Measurements from ENCODE around the gene UNC5B. TPM values are rescaled to one million over a fixed set of nuclear protein-coding genes. Genes with fewer than 3 reads are reported as not detected.

UNC5B gene
- total and polyA plus RNA-seq, 2 donors (not counting 1 experiment from before 2014, with no cell fraction given): 2.5 to 60.8 TPM

DNA sequence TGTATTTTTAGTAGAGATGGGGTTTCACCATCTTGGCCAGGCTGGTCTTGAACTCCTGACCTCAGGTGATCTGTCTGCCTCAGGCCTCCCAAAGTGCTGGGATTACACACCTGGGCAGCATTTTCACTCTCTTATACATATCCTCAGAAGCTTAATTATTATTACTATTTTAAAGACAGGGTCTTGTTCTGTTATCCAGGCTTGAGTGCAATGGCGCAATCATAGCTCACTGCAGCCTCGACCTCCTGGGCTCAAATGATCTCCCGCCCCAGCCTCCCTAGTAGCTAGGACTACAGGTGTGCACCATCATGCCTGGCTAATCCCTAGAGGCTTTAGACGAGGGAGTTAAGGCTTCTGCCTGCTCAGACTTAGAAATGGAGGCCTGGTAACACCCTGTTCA, 26.3 kb downstream of the UNC5B start:
- H3K9ac ChIP-seq (ENCODE audit: insufficient read depth, low read length): no peak overlapping the region
- H3K27ac ChIP-seq (ENCODE audit: insufficient read depth, low read length): no peak overlapping the region
- no peaks in the 10 kb centered on the region for H3K79me2 ChIP-seq (ENCODE audit: control insufficient read depth, insufficient read depth, low read length)
- H3K4me2 ChIP-seq (ENCODE audit: extremely low read depth, insufficient read depth, low read length): no peak overlapping the region
- no peak overlapping the region for H3K4me3 ChIP-seq (replicated peaks in 1 of 4; ENCODE audit: control extremely low read depth in 1 of 4, insufficient read depth in 1 of 4, low read depth in 3 of 4, low read length in 4 of 4)
- no peak overlapping the region for H2AFZ ChIP-seq (ENCODE audit: low read length)
- no peaks in the 10 kb centered on the region for H3K36me3 ChIP-seq (ENCODE audit: control insufficient read depth, insufficient read depth, low read length)
- H4K20me1 ChIP-seq (ENCODE audit: control insufficient read depth, extremely low read depth, insufficient read depth, low read length): no peaks in the 10 kb centered on the region
- DNase-seq (ENCODE audit: low read depth in 2 of 2): no peak
- peaks cover 16% of the 10 kb centered on the region for H3K4me1 ChIP-seq (ENCODE audit: control insufficient read depth, extremely low read depth, insufficient read depth, low read length)
- H3K27me3 ChIP-seq (ENCODE audit: control insufficient read depth, insufficient read depth, low read length): no peaks in the 10 kb centered on the region
- H3K9me3 ChIP-seq (ENCODE audit: control insufficient read depth, insufficient read depth, low read depth, low read length): no peaks in the 10 kb centered on the region
- no peak for TF ChIP-seq EZH2 (IDR thresholded peaks at IDR 0.05; ENCODE audit: low read length, missing control alignments)
- TF ChIP-seq, protein P1, sequence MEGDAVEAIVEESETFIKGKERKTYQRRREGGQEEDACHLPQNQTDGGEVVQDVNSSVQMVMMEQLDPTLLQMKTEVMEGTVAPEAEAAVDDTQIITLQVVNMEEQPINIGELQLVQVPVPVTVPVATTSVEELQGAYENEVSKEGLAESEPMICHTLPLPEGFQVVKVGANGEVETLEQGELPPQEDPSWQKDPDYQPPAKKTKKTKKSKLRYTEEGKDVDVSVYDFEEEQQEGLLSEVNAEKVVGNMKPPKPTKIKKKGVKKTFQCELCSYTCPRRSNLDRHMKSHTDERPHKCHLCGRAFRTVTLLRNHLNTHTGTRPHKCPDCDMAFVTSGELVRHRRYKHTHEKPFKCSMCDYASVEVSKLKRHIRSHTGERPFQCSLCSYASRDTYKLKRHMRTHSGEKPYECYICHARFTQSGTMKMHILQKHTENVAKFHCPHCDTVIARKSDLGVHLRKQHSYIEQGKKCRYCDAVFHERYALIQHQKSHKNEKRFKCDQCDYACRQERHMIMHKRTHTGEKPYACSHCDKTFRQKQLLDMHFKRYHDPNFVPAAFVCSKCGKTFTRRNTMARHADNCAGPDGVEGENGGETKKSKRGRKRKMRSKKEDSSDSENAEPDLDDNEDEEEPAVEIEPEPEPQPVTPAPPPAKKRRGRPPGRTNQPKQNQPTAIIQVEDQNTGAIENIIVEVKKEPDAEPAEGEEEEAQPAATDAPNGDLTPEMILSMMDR (conservative IDR thresholded peaks at IDR 0.05 in 1 of 2, IDR thresholded peaks at IDR 0.05 in 1 of 2; ENCODE audit: low read depth in 1 of 2, low read length in 2 of 2): no peak

DNA sequence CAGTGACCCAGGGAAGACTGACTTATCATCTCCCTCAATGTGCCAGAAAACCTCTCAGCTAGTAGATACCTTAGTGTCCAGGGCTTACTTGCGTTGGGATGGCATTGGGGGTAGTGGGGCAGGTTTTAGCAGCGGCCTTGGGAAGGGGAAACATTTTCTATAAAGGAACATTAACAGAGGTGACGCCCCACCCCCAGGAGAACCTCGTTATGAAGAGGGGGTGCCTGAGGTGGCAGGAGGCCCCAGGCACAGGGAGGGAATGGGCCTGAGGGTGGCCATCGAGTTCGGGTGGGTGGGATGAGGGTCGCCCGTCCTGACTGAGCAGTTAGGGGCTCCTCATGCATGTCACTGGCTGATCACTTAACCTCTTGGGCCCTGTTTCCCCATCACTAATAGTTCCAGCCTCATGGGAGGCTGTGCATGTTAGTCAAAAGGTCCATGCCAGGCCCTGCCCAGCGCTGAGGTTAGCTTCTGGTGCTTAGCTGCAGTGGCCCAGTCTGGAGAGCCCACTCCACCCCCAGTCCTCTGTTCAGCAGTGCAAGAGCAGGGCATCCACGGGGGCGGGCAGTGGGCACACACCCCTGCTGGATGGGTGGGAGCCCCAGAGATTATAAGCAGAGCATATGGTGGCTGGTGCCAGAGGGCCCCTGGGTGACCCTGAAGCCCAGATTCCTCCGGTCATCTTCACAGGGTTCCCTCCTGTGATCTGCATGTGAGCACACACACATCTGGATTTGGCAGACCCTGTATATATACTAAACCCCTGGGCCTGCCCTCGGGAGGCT, 27.0 kb downstream of the UNC5B start:
- H2AFZ ChIP-seq (ENCODE audit: low read length): no peak overlapping the region
- no peaks in the 10 kb centered on the region for H4K20me1 ChIP-seq (ENCODE audit: control insufficient read depth, extremely low read depth, insufficient read depth, low read length)
- H3K27me3 ChIP-seq (ENCODE audit: control insufficient read depth, insufficient read depth, low read length): no peaks in the 10 kb centered on the region
- no peak for DNase-seq (ENCODE audit: low read depth in 2 of 2)
- no peaks in the 10 kb centered on the region for H3K9me3 ChIP-seq (ENCODE audit: control insufficient read depth, insufficient read depth, low read depth, low read length)
- H3K79me2 ChIP-seq (ENCODE audit: control insufficient read depth, insufficient read depth, low read length): no peaks in the 10 kb centered on the region
- H3K27ac ChIP-seq (ENCODE audit: insufficient read depth, low read length): no peak overlapping the region
- no peak overlapping the region for H3K9ac ChIP-seq (ENCODE audit: insufficient read depth, low read length)
- peaks cover 23% of the 10 kb centered on the region for H3K4me1 ChIP-seq (ENCODE audit: control insufficient read depth, extremely low read depth, insufficient read depth, low read length)
- H3K4me2 ChIP-seq (ENCODE audit: extremely low read depth, insufficient read depth, low read length): no peak overlapping the region
- TF ChIP-seq, protein P1 (conservative IDR thresholded peaks at IDR 0.05 in 1 of 2, IDR thresholded peaks at IDR 0.05 in 1 of 2; ENCODE audit: low read depth in 1 of 2, low read length in 2 of 2): no peak
- TF ChIP-seq EZH2 (IDR thresholded peaks at IDR 0.05; ENCODE audit: low read length, missing control alignments): no peak
- no peaks in the 10 kb centered on the region for H3K36me3 ChIP-seq (ENCODE audit: control insufficient read depth, insufficient read depth, low read length)
- H3K4me3 ChIP-seq (replicated peaks in 1 of 4; ENCODE audit: control extremely low read depth in 1 of 4, insufficient read depth in 1 of 4, low read depth in 3 of 4, low read length in 4 of 4): no peak overlapping the region

DNA sequence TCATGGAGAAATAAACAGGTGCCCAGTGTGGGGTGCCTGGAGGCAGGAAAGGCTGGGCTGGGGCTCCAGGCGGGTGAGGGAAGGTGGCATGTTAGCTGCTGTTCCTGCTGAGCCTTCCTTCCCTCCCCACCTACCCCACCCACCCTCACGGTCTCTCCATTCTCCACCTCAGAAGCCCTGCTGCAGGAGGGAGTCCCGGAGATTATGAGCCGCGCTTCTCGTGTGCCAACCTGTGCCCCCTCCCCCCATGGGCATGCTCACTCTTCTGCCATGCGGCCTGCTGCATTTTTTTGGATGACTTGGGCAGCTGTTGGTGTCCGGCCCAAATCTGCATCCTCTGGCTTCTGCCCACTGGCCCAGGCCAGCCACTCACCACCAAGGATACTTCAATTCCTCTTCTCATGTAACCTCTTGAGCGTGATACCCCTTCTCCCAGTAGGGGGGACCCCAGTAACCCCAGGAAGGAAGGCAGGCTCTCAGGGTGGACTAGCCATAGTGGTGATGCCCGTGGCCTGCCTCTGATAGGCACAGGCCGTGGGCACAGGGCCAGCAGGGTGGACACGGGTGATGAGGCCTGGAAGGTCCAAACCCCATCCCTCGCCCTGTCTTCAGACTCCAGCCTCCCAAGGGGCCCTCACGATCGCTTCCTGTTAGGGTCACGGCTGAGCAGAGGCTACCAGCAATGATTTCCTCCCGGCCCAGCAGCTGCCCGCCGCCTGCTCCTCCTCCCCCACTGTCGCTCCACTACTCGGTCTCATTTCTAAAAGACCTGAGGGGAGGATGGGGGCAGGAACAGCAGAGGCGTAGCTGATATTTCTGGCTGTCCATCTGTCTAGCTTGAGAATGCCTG, 27.8 kb downstream of the UNC5B start:
- no peaks in the 10 kb centered on the region for H3K36me3 ChIP-seq (ENCODE audit: control insufficient read depth, insufficient read depth, low read length)
- no peaks in the 10 kb centered on the region for H3K79me2 ChIP-seq (ENCODE audit: control insufficient read depth, insufficient read depth, low read length)
- H3K9me3 ChIP-seq (ENCODE audit: control insufficient read depth, insufficient read depth, low read depth, low read length): no peaks in the 10 kb centered on the region
- peaks cover 24% of the 10 kb centered on the region for H3K4me1 ChIP-seq (ENCODE audit: control insufficient read depth, extremely low read depth, insufficient read depth, low read length)
- H3K4me3 ChIP-seq (replicated peaks in 1 of 4; ENCODE audit: control extremely low read depth in 1 of 4, insufficient read depth in 1 of 4, low read depth in 3 of 4, low read length in 4 of 4): no peak overlapping the region
- TF ChIP-seq EZH2 (IDR thresholded peaks at IDR 0.05; ENCODE audit: low read length, missing control alignments): no peak
- TF ChIP-seq, protein P1 (conservative IDR thresholded peaks at IDR 0.05 in 1 of 2, IDR thresholded peaks at IDR 0.05 in 1 of 2; ENCODE audit: low read depth in 1 of 2, low read length in 2 of 2): no peak
- no peaks in the 10 kb centered on the region for H3K27me3 ChIP-seq (ENCODE audit: control insufficient read depth, insufficient read depth, low read length)
- no peaks in the 10 kb centered on the region for H4K20me1 ChIP-seq (ENCODE audit: control insufficient read depth, extremely low read depth, insufficient read depth, low read length)
- H3K4me2 ChIP-seq (ENCODE audit: extremely low read depth, insufficient read depth, low read length): no peak overlapping the region
- no peak overlapping the region for H3K27ac ChIP-seq (ENCODE audit: insufficient read depth, low read length)
- no peak for DNase-seq (ENCODE audit: low read depth in 2 of 2)
- no peak overlapping the region for H2AFZ ChIP-seq (ENCODE audit: low read length)
- H3K9ac ChIP-seq (ENCODE audit: insufficient read depth, low read length): no peak overlapping the region

Measured in fibroblast of lung (primary cell).